ENCODE results near the gene CALHM6. TPM values are rescaled to one million over a fixed set of nuclear protein-coding genes. Genes with fewer than 3 reads are reported as not detected.

The CALHM6 gene
- total and polyA plus RNA-seq, 2 of the 13 experiments (the other 11 are each of a cell fraction or from before 2014, with no cell fraction given): not detected

GRCh38 chr6:116467096-116467495 is 5.9 kb downstream of the CALHM6 start:
- Histone ChIP-seq H3K4me3 (replicated peaks in 1 of 3; ENCODE audit: insufficient read depth in 1 of 3, low read depth in 2 of 3, low read length in 3 of 3) (no peak overlapping the region), H3K27ac (ENCODE audit: extremely low read length, insufficient read depth, low read length) (no peak overlapping the region), H3K9ac (ENCODE audit: insufficient read depth, low read depth, low read length) (no peak overlapping the region), H4K20me1 (ENCODE audit: insufficient read depth, low read length) (no peaks in the 10 kb centered on the region), H3K9me3 (ENCODE audit: low read length) (no peaks in the 10 kb centered on the region), H3K36me3 (replicated peaks in 1 of 2; ENCODE audit: control insufficient read depth in 1 of 2, insufficient read depth in 2 of 2, low read length in 2 of 2) (no peaks in the 10 kb centered on the region), H3K4me1 (ENCODE audit: insufficient read depth, low read length) (no peaks in the 10 kb centered on the region), H3K27me3 (ENCODE audit: control insufficient read depth in 1 of 2, insufficient read depth in 2 of 2, low read length in 2 of 2) (peaks cover 0 to 23% of the 10 kb centered on the region in 2 experiments; a peak in 3 of 5 replicates), H2AFZ (ENCODE audit: low read length) (no peak overlapping the region), H3K4me2 (ENCODE audit: low read depth, low read length) (no peak overlapping the region), H3K79me2 (ENCODE audit: insufficient read depth, low read length) (no peaks in the 10 kb centered on the region)
- ATAC-seq: no peak
- no peak for DNase-seq (ENCODE audit: low spot score)
- in situ Hi-C loops (cut with HindIII; ENCODE audit: extremely low pct_ligation_motif_present, low pct_unique_long_range_greater_than_20kb): no loop called here
- BruUV-seq (replicated peaks): no TSS peak
- intact Hi-C loops (cut with micrococcal nuclease; ENCODE audit: unreplicated experiment): no loop called here
- POLR2A ChIA-PET: no interaction called here
- no peak for FAIRE-seq
- CTCF ChIA-PET (ENCODE audit: low intra/inter-chr PET ratio, low total read pairs): no interaction called here
- 46% methylated on average over 1 of the region's 1 CpG for WGBS (ENCODE audit: low lambda C conversion rate)
- no peak for TF ChIP-seq MXD3 (CRISPR knock-in tag; IDR thresholded peaks at IDR 0.05)
- TF ChIP-seq CENPT (CRISPR knock-in tag; IDR thresholded peaks at IDR 0.05; ENCODE audit: low read depth): no peak
- no peak for TF ChIP-seq ATM (IDR thresholded peaks at IDR 0.05; ENCODE audit: borderline replicate concordance)
- TF ChIP-seq ZBTB38 (CRISPR knock-in tag; IDR thresholded peaks at IDR 0.05): no peak
- no peak for TF ChIP-seq ZNF703 (CRISPR knock-in tag; IDR thresholded peaks at IDR 0.05; ENCODE audit: borderline replicate concordance)
- TF ChIP-seq SRSF1 (optimal IDR thresholded peaks at IDR 0.05; ENCODE audit: low read depth, low read length): no peak
- TF ChIP-seq SAP130 (CRISPR knock-in tag; IDR thresholded peaks at IDR 0.05; ENCODE audit: low read depth): no peak
- TF ChIP-seq ZNF687 (CRISPR knock-in tag; IDR thresholded peaks at IDR 0.05): no peak
- no peak for TF ChIP-seq ETV6 (CRISPR knock-in tag; conservative IDR thresholded peaks at IDR 0.05)
- TF ChIP-seq HMG20A (CRISPR knock-in tag; IDR thresholded peaks at IDR 0.05; ENCODE audit: borderline replicate concordance): no peak
- TF ChIP-seq NBN (conservative IDR thresholded peaks at IDR 0.05): no peak
- TF ChIP-seq ZSCAN31 (CRISPR knock-in tag; IDR thresholded peaks at IDR 0.05; ENCODE audit: low read depth): no peak
- no peak for TF ChIP-seq ZNF10 (CRISPR knock-in tag; IDR thresholded peaks at IDR 0.05; ENCODE audit: borderline replicate concordance, low read depth)
- TF ChIP-seq HOXA3 (CRISPR knock-in tag; IDR thresholded peaks at IDR 0.05): no peak
- no peak for TF ChIP-seq ZNF740 (CRISPR knock-in tag; IDR thresholded peaks at IDR 0.05)
- TF ChIP-seq SMAD9 (CRISPR knock-in tag; IDR thresholded peaks at IDR 0.05): no peak

All from HepG2 (cell line).